Coronary artery (tissue), 2 donors: ENCODE data around the gene SCIN.
"Not testable (repeated sequence)": the region's sequence is repeated elsewhere in the genome, so short reads cannot be mapped to it uniquely, and the experiment has no call there.

Source experiments
- DNase-seq: peaks from one replicate; pipeline ENCODE4 v3.0.0-alpha.2; 2017; ENCODE audit warnings: low spot score
- H3K27ac ChIP-seq, 2 donors: fragments of 200-600 bp; sonication (generic); one replicate each; pipeline ENCODE4 v1.5.1; 2016 to 2019
- H3K4me3 ChIP-seq: fragments of 200-600 bp; sonication (generic); 2 replicates; pipeline ENCODE4 v1.5.1; 2016; ENCODE audit warnings: mild to moderate bottlenecking, moderate library complexity
- CTCF ChIP-seq: fragments of 200-600 bp; sonication (generic); IDR thresholded peaks from one replicate; pipeline ENCODE4 v1.5.1; 2019; ENCODE audit warnings: antibody characterized with exemption

The SCIN gene

GRCh38 chr7:12687718-12688171, 117.2 kb downstream of the SCIN start:
- peak overlapping the region; percentile 95 for H3K4me3 ChIP-seq

GRCh38 chr7:12688485-12689170, 118.1 kb downstream of the SCIN start:
- not testable (repeated sequence) for DNase-seq, H3K27ac ChIP-seq
- H3K4me3 ChIP-seq, result peak overlapping the region; percentile 95

More at GRCh38 chr7:12687718-12688171, 117.2 kb downstream of the SCIN start:
- DNase-seq, result no peak
- H3K27ac ChIP-seq, result peak overlapping the region; percentile 71 to 93
- TF ChIP-seq CTCF, result no peak

- no peak for DNase-seq
- Histone ChIP-seq H3K27ac (no peak overlapping the region), H3K4me3 (peak overlapping the region; percentile 54)
- TF ChIP-seq CTCF, result no peak
These were observed 118.9 kb downstream of the SCIN start for GRCh38 chr7:12689451-12689850.

GRCh38 chr7:12690041-12690878, 119.7 kb downstream of the SCIN start:
- H3K27ac ChIP-seq, result no peak overlapping the region
- TF ChIP-seq CTCF, result no peak
- DNase-seq, result no peak
- H3K4me3 ChIP-seq, result peak overlapping the region; percentile 54

- H3K4me3 ChIP-seq, H3K27ac ChIP-seq, DNase-seq: not testable (repeated sequence)
These were observed 120.9 kb downstream of the SCIN start for GRCh38 chr7:12691388-12691787.

- H3K27ac ChIP-seq, result no peak overlapping the region
- no peak overlapping the region for H3K4me3 ChIP-seq
- TF ChIP-seq CTCF, result no peak
- no peak for DNase-seq
These were observed 121.5 kb downstream of the SCIN start for GRCh38 chr7:12692035-12692434.

GRCh38 chr7:12692479-12693259, 122.1 kb downstream of the SCIN start:
- Histone ChIP-seq H3K4me3 (no peak overlapping the region), H3K27ac (no peak overlapping the region)
- no peak for DNase-seq
- no peak for TF ChIP-seq CTCF
